Renal cortex interstitium (tissue), 15 donors: Measurements from ENCODE around the gene VDAC2. TPM values are rescaled to one million over a fixed set of nuclear protein-coding genes. Genes with fewer than 3 reads are reported as not detected.
"Not testable (repeated sequence)": the region's sequence is repeated elsewhere in the genome, so short reads cannot be mapped to it uniquely, and the experiment has no call there.

Experiments used
- DNase-seq, 11 donors: peaks; one replicate each; pipeline ENCODE4 v3.0.0-alpha.2; 2013; ENCODE audit warnings: low read depth in 9 of 11, low spot score in 4 of 11; ENCODE audit errors: extremely low read depth in 1 of 11
- long read RNA-seq, 16 experiments: transcript quantifications; one replicate each; lab custom pipeline, GENCODE V29; 2026
- polyA plus RNA-seq, 3 donors: library from polyadenylated mRNA; unstranded; fragments of 120-200 nt; gene quantifications; one replicate each; pipeline ENCODE4 v1.2.1, GENCODE V29; 2013; ENCODE audit not compliant: insufficient read length in 3 of 3

VDAC2 gene
- 100 to 1,000 TPM; 207 to 263 (median 238) TPM for polyA plus RNA-seq
- long read RNA-seq, donor 1, transcript VDAC2-203 (10 exons, 1,557 nt), result major isoform, 72 of 115 reads
- long read RNA-seq, donor 1, partial matches to known transcripts, result 43 of 115 reads
- long read RNA-seq, donor 1, other reads (novel, unspliced or antisense), result 0 of 115 reads
- long read RNA-seq, donor 2, transcript VDAC2-203 (10 exons, 1,557 nt), result major isoform, 54 of 92 reads
- long read RNA-seq, donor 2, partial matches to known transcripts, result 38 of 92 reads
- long read RNA-seq, donor 2, other reads (novel, unspliced or antisense), result 0 of 92 reads
- long read RNA-seq, donor 3, transcript VDAC2-203 (10 exons, 1,557 nt), result major isoform, 118 of 152 reads
- long read RNA-seq, donor 3, partial matches to known transcripts, result 29 of 152 reads
- long read RNA-seq, donor 3, other reads (novel, unspliced or antisense), result 5 of 152 reads
- long read RNA-seq, donor 4, transcript VDAC2-203 (10 exons, 1,557 nt), result major isoform, 69 of 89 reads
- long read RNA-seq, donor 4, partial matches to known transcripts, result 17 of 89 reads
- long read RNA-seq, donor 4, other reads (novel, unspliced or antisense), result 0 of 89 reads
- long read RNA-seq, donor 5, result 0 reads
- long read RNA-seq, donor 6, transcript VDAC2-203 (10 exons, 1,557 nt), result major isoform, 78 of 147 reads
- long read RNA-seq, donor 6, partial matches to known transcripts, result 63 of 147 reads
- long read RNA-seq, donor 6, other reads (novel, unspliced or antisense), result 5 of 147 reads
- long read RNA-seq, donor 7, transcript VDAC2-203 (10 exons, 1,557 nt), result major isoform, 111 of 141 reads
- long read RNA-seq, donor 7, partial matches to known transcripts, result 28 of 141 reads
- long read RNA-seq, donor 7, other reads (novel, unspliced or antisense), result 0 of 141 reads
- long read RNA-seq, donor 8, transcript VDAC2-203 (10 exons, 1,557 nt), result major isoform, 153 of 189 reads
- long read RNA-seq, donor 8, partial matches to known transcripts, result 24 of 189 reads
- long read RNA-seq, donor 8, other reads (novel, unspliced or antisense), result 11 of 189 reads
- long read RNA-seq, donor 9, transcript VDAC2-203 (10 exons, 1,557 nt), result major isoform, 80 of 99 reads
- long read RNA-seq, donor 9, partial matches to known transcripts, result 19 of 99 reads
- long read RNA-seq, donor 9, other reads (novel, unspliced or antisense), result 0 of 99 reads
- long read RNA-seq, donor 10, transcript VDAC2-203 (10 exons, 1,557 nt), result major isoform, 94 of 130 reads
- long read RNA-seq, donor 10, partial matches to known transcripts, result 31 of 130 reads
- long read RNA-seq, donor 10, other reads (novel, unspliced or antisense), result 5 of 130 reads
- long read RNA-seq, donor 11, transcript VDAC2-203 (10 exons, 1,557 nt), result major isoform, 52 of 67 reads
- long read RNA-seq, donor 11, partial matches to known transcripts, result 15 of 67 reads
- long read RNA-seq, donor 11, other reads (novel, unspliced or antisense), result 0 of 67 reads
- long read RNA-seq, donor 12, transcript VDAC2-203 (10 exons, 1,557 nt), result major isoform, 51 of 56 reads
- long read RNA-seq, donor 12, partial matches to known transcripts, result 5 of 56 reads
- long read RNA-seq, donor 12, other reads (novel, unspliced or antisense), result 0 of 56 reads
- long read RNA-seq, donor 13, result 0 reads
- long read RNA-seq, donor 14, transcript VDAC2-203 (10 exons, 1,557 nt), result major isoform, 63 of 72 reads
- long read RNA-seq, donor 14, partial matches to known transcripts, result 8 of 72 reads
- long read RNA-seq, donor 14, other reads (novel, unspliced or antisense), result 0 of 72 reads
- long read RNA-seq, donor 15, transcript VDAC2-203 (10 exons, 1,557 nt), result major isoform, 39 of 54 reads
- long read RNA-seq, donor 15, partial matches to known transcripts, result 15 of 54 reads
- long read RNA-seq, donor 15, other reads (novel, unspliced or antisense), result 0 of 54 reads
- long read RNA-seq, donor 16, transcript VDAC2-203 (10 exons, 1,557 nt), result major isoform, 244 of 313 reads
- long read RNA-seq, donor 16, partial matches to known transcripts, result 62 of 313 reads
- long read RNA-seq, donor 16, other reads (novel, unspliced or antisense), result 5 of 313 reads

GRCh38 chr10:75210282-75211006 is at the start of gene VDAC2:
Gene VDAC2, plus strand, starts transcription at chr10:75210796. Its CDS starts 363 bp downstream, at chr10:75211159.
- peak; percentile 71 to 89 (median 86) for DNase-seq

- DNase-seq, result no peak
Measured at GRCh38 chr10:75165684-75166622, 44.6 kb upstream of the VDAC2 start.

- no peak for DNase-seq
Measured at GRCh38 chr10:75166623-75166972, 44.0 kb upstream of the VDAC2 start.

GRCh38 chr10:75168275-75168674 is 42.3 kb upstream of the VDAC2 start:
- no peak for DNase-seq

- no peak for DNase-seq
Measured at GRCh38 chr10:75170215-75170614, 40.4 kb upstream of the VDAC2 start.

GRCh38 chr10:75175046-75175445 is 35.5 kb upstream of the VDAC2 start:
- no peak for DNase-seq

- no peak for DNase-seq
Measured at GRCh38 chr10:75176046-75176445, 34.5 kb upstream of the VDAC2 start.

GRCh38 chr10:75176736-75177135 is 33.9 kb upstream of the VDAC2 start:
- DNase-seq, result no peak

GRCh38 chr10:75179657-75180177 is 30.9 kb upstream of the VDAC2 start:
- no peak for DNase-seq

- no peak for DNase-seq
Measured at GRCh38 chr10:75180592-75180991, 30.0 kb upstream of the VDAC2 start.

- no peak for DNase-seq
Measured at GRCh38 chr10:75181073-75181472, 29.5 kb upstream of the VDAC2 start.

- DNase-seq, result no peak
Measured at GRCh38 chr10:75186310-75186709, 24.3 kb upstream of the VDAC2 start.

GRCh38 chr10:75187961-75188426 is 22.6 kb upstream of the VDAC2 start:
- peak in 2 of 11 donors; percentile 31 to 33 for DNase-seq

- not testable (repeated sequence) for DNase-seq
Measured at GRCh38 chr10:75188522-75188921, 22.1 kb upstream of the VDAC2 start.

- DNase-seq, result no peak
Measured at GRCh38 chr10:75189266-75190096, 21.1 kb upstream of the VDAC2 start.
